ENCODE measurements around the gene PARD6G.
A peak's percentile ranks its signal among the peaks of the same experiment; 100 is the strongest.

Gene PARD6G

GRCh38 chr18:80124131-80124530 is 123.2 kb downstream of the PARD6G start:
- intact Hi-C loops (cut with DNase I) = no loop called here

DNA sequence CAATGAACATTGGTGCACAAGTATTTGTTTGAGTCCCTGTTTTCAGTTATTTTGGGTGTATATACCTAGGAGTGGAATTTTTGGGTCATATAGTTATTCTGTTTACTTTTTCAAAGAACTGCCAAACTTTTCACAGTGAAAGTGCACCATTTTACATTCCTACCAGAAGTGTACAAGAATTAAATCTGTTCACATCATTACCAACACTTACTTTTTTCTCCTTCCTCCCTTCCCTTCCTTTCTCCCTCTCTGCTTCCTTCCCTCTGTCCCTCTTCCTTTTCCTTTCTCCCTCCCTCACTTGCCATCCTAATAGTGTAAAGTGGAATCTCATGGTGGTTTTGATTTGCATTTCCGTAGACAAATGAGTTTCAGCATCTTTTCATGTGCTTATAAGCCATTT is 126.4 kb downstream of the PARD6G start:
- intact Hi-C loops (cut with DNase I) = no loop called here
- DNase-seq = no peak

More at GRCh38 chr18:80124131-80124530, 123.2 kb downstream of the PARD6G start:
- no peak for DNase-seq

DNA sequence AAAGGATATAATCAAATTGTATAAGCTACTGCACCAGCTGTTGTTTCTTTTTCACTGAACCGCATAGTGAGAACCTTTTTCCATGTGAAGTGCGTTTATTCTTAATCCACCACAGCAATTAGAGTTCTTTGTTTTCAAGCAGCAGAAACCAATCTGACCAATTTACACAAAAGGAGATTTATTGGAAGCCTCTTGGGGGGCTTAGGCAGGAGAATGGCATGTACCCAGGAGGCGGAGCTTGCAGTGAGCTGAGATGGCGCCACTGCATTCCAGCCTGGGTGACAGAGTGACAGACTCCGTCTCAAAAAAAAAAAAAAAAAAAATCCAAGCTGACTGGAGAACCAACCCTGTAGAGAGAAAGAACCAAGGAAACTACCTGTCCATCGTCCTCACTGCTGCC is 128.2 kb downstream of the PARD6G start:
- intact Hi-C loops (cut with DNase I) = no loop called here
- DNase-seq = no peak

DNA sequence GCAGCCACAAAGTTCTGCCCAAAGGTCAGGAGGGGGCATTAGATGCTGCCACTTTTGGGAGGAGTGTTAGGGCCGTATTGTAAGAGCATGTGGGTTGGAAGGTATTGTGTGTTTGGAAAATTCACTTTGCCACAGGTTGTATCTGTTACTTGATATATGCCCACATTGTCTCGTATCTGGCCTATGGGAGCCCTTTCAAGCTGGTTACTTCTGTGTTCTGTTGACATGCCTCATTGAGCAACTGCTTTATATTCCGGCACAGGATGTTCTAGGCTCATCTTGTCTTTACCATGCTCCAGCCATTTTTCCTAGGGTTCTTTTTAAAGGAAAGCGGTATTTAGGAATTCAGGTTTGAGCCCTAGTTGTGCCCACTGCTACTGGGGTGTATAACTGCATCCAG is 132.3 kb downstream of the PARD6G start:
- DNase-seq = peak in 1 of 10 donors; percentile 39
- intact Hi-C loops (cut with DNase I) = no loop called here

DNA sequence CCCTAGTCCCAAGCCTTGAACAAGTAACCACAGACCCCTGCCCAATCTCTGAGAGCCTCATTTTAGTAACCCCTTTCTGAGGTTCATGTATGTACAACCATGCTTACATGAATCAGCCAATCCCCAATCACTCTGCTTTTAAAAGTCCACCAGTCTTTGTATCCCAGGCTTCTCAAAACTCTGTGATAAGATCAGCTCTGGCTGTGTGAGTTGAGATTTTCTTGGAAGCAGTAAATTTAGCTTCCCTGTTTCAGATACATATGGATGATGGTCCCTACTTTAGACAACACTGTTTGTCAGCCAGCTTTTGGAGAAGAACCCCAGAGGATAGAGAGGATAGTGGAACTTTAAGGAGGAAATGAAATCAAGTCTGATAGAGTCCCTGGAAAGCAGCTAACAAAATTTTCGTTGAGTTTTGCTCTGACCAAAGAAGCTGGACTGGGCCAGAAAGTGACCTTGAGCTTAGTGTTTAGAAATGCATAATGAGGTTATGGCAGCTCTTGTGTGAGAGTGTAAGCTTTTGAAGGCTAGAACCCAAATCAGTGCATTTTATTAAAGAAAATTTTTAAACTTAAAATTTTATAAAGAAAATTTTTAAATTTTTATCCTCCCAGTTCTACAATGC is 134.6 kb downstream of the PARD6G start:
- intact Hi-C loops (cut with DNase I) = no loop called here

GRCh38 chr18:80109676-80110078 is 137.6 kb downstream of the PARD6G start:
- intact Hi-C loops (cut with DNase I) = loop anchor here (2.0 kb wide), 1 partner anchor 75 kb away; the partner anchor contains the start of gene RBFA
- DNase-seq = peak in 8 of 10 donors; percentile 27 to 94 (median 52)

More for the DNA sequence above, 134.6 kb downstream of the PARD6G start:
- DNase-seq = no peak

GRCh38 chr18:80108739-80109675 is 138.3 kb downstream of the PARD6G start, which contains the start of gene ADNP2:
Gene ADNP2 (plus strand): TSS chr18:80109262. CDS start chr18:80117543, 8,281 bp downstream.
- intact Hi-C loops (cut with DNase I) = loop anchor here (2.0 kb wide), 1 partner anchor 74 kb away; the partner anchor contains the start of gene RBFA
- DNase-seq = peak; percentile 68 to 97 (median 81)

- intact Hi-C loops (cut with DNase I) = loop anchor here (2.0 kb wide), 1 partner anchor 73 kb away; the partner anchor contains the start of gene RBFA
- DNase-seq = peak in 1 of 10 donors; percentile 74
Measured at GRCh38 chr18:80108121-80108536, 139.2 kb downstream of the PARD6G start.

DNA sequence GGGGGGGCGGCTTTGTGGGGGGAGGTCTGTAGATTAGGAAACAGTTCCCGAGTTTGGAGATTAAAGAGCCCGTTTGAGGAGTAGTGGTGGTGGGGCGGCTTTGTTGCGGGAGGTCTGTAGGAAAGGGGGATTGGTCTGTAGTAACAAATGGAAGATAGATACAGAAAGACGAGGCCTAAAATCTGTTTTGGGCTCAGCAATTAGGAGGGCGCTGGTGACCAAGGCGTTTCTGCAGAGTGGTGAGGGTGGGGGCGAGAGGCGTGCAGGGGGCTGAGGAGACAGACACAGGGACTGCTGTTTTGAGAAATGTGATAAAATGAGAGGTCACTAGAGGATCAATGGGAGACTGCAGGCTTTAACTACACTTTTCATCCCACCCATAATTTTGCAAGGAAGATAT is 139.9 kb downstream of the PARD6G start:
- intact Hi-C loops (cut with DNase I) = no loop called here
- no peak for DNase-seq
